Left renal pelvis (tissue), 4 donors: ENCODE measurements around the gene THAP4. TPM values are rescaled to one million over a fixed set of nuclear protein-coding genes. Genes with fewer than 3 reads are reported as not detected.

Experiments
- DNase-seq, 4 donors: peaks; one replicate each; pipeline ENCODE4 v3.0.0-alpha.2; 2013; ENCODE audit warnings: low read depth in 4 of 4, low spot score in 3 of 4
- polyA plus RNA-seq, 4 donors: library from polyadenylated mRNA; unstranded; fragments of 120-200 nt; gene quantifications; one replicate each; pipeline ENCODE4 v1.2.1, GENCODE V29; 2013; ENCODE audit not compliant: insufficient read length in 4 of 4

Gene THAP4
- polyA plus RNA-seq, 4 donors = 34.9 to 68.7 (median 50.6) TPM

DNA sequence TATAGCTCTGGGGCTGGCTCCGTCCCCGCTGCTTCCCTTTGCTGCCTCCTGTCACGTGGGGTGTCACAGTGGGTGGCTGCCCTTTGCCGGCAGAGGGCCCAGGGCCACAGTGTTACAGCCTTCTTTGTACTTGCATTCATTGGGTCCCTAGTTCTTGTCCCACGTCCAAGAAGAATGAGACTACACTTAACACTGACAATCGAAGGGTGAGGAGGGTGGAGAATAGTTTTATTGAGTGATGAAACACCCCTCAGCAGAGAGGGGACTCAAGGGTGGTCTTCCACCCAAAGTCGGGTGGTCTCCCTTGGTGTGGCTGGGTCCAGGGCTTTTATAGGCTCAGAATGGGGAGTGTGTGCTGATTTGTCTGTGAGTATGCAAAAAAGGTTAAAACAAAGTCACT lies 2.4 kb upstream of the THAP4 start:
- no peak for DNase-seq

DNA sequence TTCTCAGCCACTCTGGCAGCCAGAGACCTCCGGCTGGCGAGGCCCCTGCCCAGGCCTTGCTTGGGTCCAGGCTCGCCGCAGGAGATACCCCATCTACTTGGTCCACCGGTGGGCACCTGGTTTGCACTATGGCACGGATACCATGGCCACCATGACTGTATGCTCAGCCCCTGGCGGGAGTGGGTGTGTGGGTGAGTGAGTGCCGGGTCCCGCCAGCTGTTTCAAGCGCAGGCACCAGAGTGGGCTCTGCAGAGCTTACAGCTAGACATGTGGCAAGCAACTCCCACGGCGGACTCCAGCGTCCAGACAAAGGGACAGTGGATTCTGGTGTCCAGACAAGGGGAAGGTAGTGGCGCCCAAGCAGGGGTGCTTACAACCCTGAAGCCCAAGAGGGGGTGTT lies 2.0 kb upstream of the THAP4 start:
- no peak for DNase-seq

GRCh38 chr2:241637795-241638660 lies 1.1 kb upstream of the THAP4 start:
- DNase-seq = no peak

DNA sequence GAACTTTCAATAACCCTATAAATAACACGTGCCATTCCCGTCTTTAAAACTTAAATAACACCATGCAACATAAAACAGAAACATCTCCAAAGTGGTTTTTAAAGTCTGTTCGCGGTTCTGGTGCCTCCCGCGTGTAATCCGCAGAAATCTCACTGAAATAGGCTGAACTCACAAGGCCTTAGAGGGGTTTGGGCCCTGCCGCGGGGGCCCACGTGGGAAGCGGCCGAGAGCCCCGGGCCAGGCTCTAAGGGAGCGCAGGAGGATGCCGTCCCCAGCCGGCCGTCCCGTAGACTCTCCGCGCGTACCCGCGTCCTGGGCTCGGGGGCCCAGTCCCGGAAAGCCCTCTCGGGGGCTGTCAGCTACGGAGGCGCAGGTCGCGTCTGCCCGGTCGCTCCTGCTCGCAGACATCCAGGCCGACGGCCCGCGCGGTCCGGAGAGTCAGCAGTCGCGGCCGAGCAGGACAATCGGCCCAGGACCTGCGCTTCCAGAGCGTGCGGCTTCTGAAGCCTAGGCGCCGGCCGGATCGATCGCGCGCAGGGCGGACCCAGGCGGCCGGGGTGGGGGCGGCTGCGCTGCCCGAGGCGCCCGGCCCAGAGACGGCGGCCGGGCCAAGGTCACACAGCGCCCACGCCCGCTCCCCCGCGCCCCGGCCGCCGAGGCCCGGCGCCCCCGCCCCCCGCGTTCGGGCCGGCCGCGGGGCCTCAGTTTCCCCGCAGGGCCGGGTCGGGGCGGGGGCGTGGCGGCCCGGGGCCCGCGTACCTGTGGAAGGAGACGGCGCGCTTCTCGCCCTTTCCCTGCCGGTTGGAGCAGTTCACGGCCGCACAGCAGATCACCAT lies 558 bp downstream of the THAP4 start:
- no peak for DNase-seq

GRCh38 chr2:241635756-241636155 lies 1.2 kb downstream of the THAP4 start:
- no peak for DNase-seq

- DNase-seq = no peak
Measured at GRCh38 chr2:241633561-241633960, 3.4 kb downstream of the THAP4 start.

DNA sequence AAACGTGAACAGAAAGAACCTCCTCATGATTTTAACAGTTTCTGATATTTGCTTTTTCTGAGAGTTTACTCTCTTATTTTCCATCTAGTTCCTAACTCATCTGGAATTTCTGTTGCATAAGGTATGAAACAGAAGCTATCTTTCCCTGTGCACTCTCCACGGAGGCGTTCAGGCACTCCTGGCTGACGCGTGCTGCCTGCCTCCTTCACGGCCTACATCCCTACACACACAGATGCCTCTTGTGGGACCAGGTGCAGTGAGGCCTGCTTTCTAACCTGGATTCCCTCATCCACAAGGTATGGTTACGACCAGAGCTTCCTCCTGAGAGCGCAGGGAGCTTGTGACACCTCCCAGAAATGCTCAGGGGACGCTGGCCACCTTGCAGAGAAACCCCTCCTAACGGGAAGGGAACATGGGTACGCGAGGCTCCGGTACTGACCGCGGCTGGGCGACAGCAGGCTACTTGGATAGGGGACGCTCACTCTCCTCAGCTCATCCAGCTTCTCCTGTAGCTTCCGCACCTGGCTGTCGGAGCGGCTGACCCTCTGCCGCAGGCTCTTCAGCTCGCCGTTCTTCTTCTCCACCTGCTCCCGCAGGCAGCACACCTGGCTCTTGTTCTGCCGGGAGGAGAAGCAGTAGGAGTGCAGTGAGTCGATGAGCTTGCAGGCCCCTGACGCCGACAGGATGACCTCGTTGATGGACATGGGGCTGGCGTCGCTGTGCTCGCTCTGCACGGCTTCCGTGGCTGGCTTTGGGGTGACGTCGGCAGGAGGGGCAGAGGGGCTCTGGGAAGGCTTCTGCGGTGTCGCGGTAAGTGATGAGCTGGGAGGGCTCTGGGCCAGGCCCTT lies 4.3 kb downstream of the THAP4 start:
- no peak for DNase-seq

GRCh38 chr2:241629762-241630435 lies 7.1 kb downstream of the THAP4 start:
- no peak for DNase-seq

GRCh38 chr2:241627675-241628074 lies 9.3 kb downstream of the THAP4 start:
- DNase-seq = no peak

- DNase-seq = no peak
Measured at GRCh38 chr2:241620419-241620769, 16.6 kb downstream of the THAP4 start.

DNA sequence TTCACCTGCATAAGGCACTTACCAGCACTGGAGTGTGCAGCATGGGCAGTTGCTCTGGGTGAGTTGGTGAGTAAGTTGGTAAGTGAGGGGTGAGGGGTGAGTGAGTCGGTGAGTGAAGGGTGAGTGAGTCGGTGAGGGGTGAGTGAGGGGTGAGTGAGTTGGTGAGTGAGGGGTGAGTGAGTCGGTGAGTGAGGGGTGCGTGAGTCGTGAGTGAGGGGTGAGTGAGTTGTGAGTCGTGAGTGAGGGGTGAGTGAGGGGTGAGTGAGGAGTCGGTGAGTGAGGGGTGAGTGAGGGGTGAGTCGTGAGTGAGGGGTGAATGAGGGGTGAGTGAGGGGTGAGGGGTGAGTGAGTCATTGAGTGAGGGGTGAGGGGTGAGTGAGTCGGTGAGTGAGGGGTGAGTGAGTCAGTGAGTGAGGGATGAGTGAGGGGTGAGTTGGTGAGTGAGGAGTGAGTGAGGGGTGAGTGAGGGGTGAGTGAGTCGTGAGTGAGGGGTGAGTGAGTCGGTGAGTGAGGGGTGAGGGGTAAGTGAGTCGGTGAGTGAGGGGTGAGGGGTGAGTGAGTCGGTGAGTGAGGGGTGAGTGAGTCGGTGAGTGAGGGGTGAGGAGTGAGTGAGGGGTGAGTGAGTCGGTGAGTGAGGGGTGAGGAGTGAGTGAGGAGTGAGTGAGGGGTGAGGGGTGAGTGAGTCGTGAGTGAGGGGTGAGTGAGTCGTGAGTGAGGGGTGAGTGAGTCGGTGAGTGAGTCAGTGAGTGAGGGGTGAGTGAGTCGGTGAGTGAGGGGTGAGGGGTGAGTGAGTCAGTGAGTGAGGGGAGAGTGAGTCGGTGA lies 17.1 kb downstream of the THAP4 start:
- DNase-seq = no peak

- no peak for DNase-seq
Measured at GRCh38 chr2:241618829-241619228, 18.1 kb downstream of the THAP4 start.

DNA sequence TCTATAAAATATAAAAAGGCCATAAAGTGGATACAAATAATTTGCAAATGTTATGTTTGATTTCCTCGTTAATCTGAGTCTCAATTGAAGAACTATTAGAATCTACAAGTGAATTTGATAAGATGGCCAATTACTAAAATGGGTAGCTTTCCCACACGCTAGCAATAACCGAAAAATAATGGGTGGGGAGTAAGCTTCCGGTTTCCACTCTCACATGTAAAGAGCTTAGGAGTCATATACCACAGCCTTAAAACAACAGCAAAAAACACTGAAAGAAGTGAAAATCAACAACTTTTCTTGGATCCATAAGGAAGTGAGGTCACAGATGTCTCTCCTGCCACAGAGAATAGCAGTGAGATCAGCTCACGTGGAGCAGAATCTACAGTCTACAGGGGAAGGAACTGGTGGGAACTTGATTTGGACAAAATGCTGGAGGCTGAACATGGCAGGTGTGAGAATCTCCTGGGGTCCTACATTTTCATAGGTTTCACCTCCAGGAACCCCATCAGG lies 18.6 kb downstream of the THAP4 start:
- no peak for DNase-seq

DNA sequence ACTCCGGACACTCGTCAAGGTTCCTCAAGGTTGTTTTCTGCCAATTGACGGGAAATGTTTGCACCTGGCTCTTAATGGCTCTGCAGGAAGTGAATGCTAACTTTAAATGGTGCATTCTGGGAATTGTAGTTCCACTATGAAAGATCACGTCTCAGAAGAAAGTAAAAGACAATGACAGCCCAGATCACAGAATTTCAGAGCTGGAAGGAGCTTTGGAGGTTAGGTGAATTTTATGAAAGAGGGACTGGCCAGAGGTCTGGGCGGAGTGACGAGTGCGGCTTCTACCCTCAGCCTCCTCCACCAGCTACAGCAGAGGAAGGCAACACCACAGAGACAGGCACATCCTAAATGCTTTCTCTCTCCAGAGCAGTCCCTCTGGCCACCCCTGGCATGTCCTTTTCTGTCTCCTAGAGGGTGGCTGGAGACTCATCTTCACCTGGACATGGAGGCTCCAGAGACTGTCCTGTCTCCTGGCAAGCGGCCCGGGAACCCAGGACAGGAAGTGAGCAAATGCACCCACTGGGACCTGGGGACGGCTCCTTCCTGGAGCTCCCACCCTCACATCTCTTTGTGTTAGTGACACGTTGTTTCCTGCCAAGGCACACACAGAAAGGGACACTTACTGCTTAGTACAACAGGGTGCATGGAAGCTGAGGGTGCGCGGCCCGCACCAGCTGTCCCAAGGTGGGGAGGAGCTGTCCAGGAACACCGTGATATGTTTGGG lies 19.4 kb downstream of the THAP4 start:
- no peak for DNase-seq

- no peak for DNase-seq
Measured at GRCh38 chr2:241616168-241617125, 20.5 kb downstream of the THAP4 start.

DNA sequence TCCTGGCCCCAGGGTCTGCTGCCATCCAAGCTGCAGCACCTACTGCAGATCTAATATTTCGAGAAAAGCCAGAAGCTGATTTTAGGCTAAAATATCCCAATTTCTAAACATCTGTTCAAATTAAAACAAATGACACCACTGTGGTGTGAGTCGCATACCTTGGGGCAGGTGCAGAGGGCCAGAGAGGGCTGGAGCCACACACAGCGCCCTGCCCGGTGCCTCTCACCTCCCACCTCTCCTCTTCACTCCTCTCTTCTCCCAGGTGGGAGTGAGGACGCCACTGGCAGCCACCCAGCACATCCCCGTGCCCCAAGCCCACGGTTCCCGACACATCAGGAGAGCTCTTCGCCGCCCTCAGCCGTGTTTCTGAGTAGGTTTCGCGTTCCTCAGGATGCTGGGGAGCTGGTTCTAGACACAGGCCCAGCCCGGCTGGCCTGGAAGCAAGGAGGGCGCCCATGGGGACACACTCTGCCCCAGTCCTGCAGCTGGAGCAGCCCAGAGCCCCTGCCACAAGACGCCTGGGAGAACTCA lies 21.4 kb downstream of the THAP4 start:
- DNase-seq = no peak

DNA sequence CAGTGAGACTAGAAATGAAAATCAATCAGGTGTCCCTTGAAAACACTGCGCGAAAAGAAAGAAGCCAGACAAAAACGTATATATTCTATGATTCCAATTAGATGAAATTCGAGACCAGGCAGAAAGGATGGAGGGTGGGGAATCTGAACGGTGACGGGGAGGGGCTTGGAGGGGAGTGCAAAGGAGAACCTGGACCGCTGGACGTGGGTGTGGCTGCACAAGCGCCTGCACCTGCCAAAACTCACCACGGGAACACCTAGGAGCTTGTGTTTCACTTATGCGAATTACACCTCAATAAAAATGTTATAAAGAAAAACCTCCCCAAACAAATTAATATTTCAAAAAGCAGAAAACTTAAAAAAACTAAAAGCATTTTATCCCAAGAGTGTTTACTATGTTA lies 21.9 kb downstream of the THAP4 start:
- no peak for DNase-seq
